ENCODE data around the gene GNPDA1. TPM values are rescaled to one million over a fixed set of nuclear protein-coding genes. Genes with fewer than 3 reads are reported as not detected.

GNPDA1 gene
- total RNA-seq, 4 donors from 2014 or later = 14.9 to 31.9 (median 23.5) TPM

- DNase-seq = peak in 1 of 3 donors; percentile 50
- Histone ChIP-seq H3K4me3 (no peak overlapping the region), H3K27me3 (no peaks in the 10 kb centered on the region), H3K4me1 (peaks cover 0 to 11% (median 2%) of the 10 kb centered on the region in 4 donors), H3K9me3 (no peaks in the 10 kb centered on the region), H3K27ac (peak overlapping the region in 1 of 4 donors; percentile 9), H3K36me3 (no peaks in the 10 kb centered on the region)
- TF ChIP-seq CTCF (IDR thresholded peaks at IDR 0.05) (peak in 3 of 6 experiments; percentile 15 to 25 (median 23)), POLR2A (IDR thresholded peaks at IDR 0.05) (no peak)
These were observed 52.8 kb downstream of the GNPDA1 start for GRCh38 chr5:141960018-141960417.

- H3K36me3 ChIP-seq = no peaks in the 10 kb centered on the region
- TF ChIP-seq POLR2A (IDR thresholded peaks at IDR 0.05) = no peak
- TF ChIP-seq CTCF (IDR thresholded peaks at IDR 0.05) = no peak
- H3K4me1 ChIP-seq = peaks cover 0 to 11% (median 2%) of the 10 kb centered on the region in 4 donors
- H3K4me3 ChIP-seq = no peak overlapping the region
- peak in 1 of 3 donors; percentile 26 for DNase-seq
- H3K27ac ChIP-seq = peak overlapping the region in 2 of 4 donors; percentile 32 to 34
- H3K9me3 ChIP-seq = no peaks in the 10 kb centered on the region
- no peaks in the 10 kb centered on the region for H3K27me3 ChIP-seq
These were observed 54.2 kb downstream of the GNPDA1 start for GRCh38 chr5:141958546-141959172.

GRCh38 chr5:141958113-141958512 is 54.7 kb downstream of the GNPDA1 start, which contains the start of gene PCDH12:
PCDH12 (minus strand) TSS chr5:141958202; CDS start chr5:141957851, 351 bp downstream.
- peak within 1 kb of the TSS in 2 of 4 donors; percentile 2 to 16 for H3K4me3 ChIP-seq
- no peak for TF ChIP-seq CTCF (IDR thresholded peaks at IDR 0.05)
- TF ChIP-seq POLR2A (IDR thresholded peaks at IDR 0.05) = no peak
- H3K9me3 ChIP-seq = no peaks in the 10 kb centered on the region
- peaks cover 0 to 11% (median 2%) of the 10 kb centered on the region in 4 donors for H3K4me1 ChIP-seq
- no peaks in the 10 kb centered on the region for H3K36me3 ChIP-seq
- peak in 1 of 3 donors; percentile 39 for DNase-seq
- H3K27ac ChIP-seq = peak within 1 kb of the TSS in 2 of 4 donors; percentile 32 to 49
- no peaks in the 10 kb centered on the region for H3K27me3 ChIP-seq

- Histone ChIP-seq H3K4me1 (peaks cover 0 to 11% (median 2%) of the 10 kb centered on the region in 4 donors), H3K4me3 (peak overlapping the region in 2 of 4 donors; percentile 2 to 16), H3K27ac (peak overlapping the region in 2 of 4 donors; percentile 32 to 49), H3K9me3 (no peaks in the 10 kb centered on the region), H3K36me3 (no peaks in the 10 kb centered on the region), H3K27me3 (no peaks in the 10 kb centered on the region)
- no peak for TF ChIP-seq CTCF (IDR thresholded peaks at IDR 0.05)
- no peak for TF ChIP-seq POLR2A (IDR thresholded peaks at IDR 0.05)
- DNase-seq = peak in 1 of 3 donors; percentile 43
These were observed 55.3 kb downstream of the GNPDA1 start for GRCh38 chr5:141957367-141957996.

GRCh38 chr5:141954194-141954593 is 58.6 kb downstream of the GNPDA1 start:
- H3K9me3 ChIP-seq = no peaks in the 10 kb centered on the region
- H3K36me3 ChIP-seq = no peaks in the 10 kb centered on the region
- no peak overlapping the region for H3K4me3 ChIP-seq
- peak in 1 of 3 donors; percentile 7 for DNase-seq
- H3K4me1 ChIP-seq = peaks cover 0 to 15% (median 0%) of the 10 kb centered on the region in 4 donors
- no peaks in the 10 kb centered on the region for H3K27me3 ChIP-seq
- no peak for TF ChIP-seq CTCF (IDR thresholded peaks at IDR 0.05)
- no peak for TF ChIP-seq POLR2A (IDR thresholded peaks at IDR 0.05)
- no peak overlapping the region for H3K27ac ChIP-seq
